Measurements from ENCODE around the gene BLNK. TPM values are rescaled to one million over a fixed set of nuclear protein-coding genes. Genes with fewer than 3 reads are reported as not detected.

The BLNK gene
- total RNA-seq, 1 donor from 2014 or later = not detected

- no peak overlapping the region for H3K4me3 ChIP-seq
- peak overlapping the region; percentile 86 for H2AFZ ChIP-seq (replicated peaks)
- Mint-ChIP-seq H3K36me3 (no peaks in the 10 kb centered on the region), H3K27me3 (ENCODE audit: insufficient read depth, low read depth) (no peaks in the 10 kb centered on the region), H3K9me3 (peaks cover 5% of the 10 kb centered on the region), H3K4me1 (peaks cover 17% of the 10 kb centered on the region), H3K4me3 (no peak overlapping the region), H3K27ac (no peak overlapping the region)
- no peak for DNase-seq (ENCODE audit: low spot score)
- H3F3A ChIP-seq (ENCODE audit: low read depth) = no peaks in the 10 kb centered on the region
- H4K20me1 ChIP-seq (ENCODE audit: low read depth) = no peaks in the 10 kb centered on the region
- no peaks in the 10 kb centered on the region for H3K79me2 ChIP-seq (ENCODE audit: low read depth)
- H3K9ac ChIP-seq = no peak overlapping the region
- no peak overlapping the region for H3K27ac ChIP-seq
- no peaks in the 10 kb centered on the region for H3K9me3 ChIP-seq (ENCODE audit: low read depth)
- H3K27me3 ChIP-seq = no peaks in the 10 kb centered on the region
- no peaks in the 10 kb centered on the region for H3K36me3 ChIP-seq
- TF ChIP-seq EZH2phosphoT487 (IDR thresholded peaks at IDR 0.05) = no peak
- TF ChIP-seq EZH2 (IDR thresholded peaks at IDR 0.05) = no peak
- no peak for TF ChIP-seq CTCF (IDR thresholded peaks at IDR 0.05)
- peaks cover 5% of the 10 kb centered on the region for H3K4me1 ChIP-seq
- H3K4me2 ChIP-seq = no peak overlapping the region
These were observed 8.2 kb downstream of the BLNK start for GRCh38 chr10:96263176-96263575.

GRCh38 chr10:96261930-96262329 is 9.4 kb downstream of the BLNK start:
- H3K4me2 ChIP-seq = no peak overlapping the region
- no peaks in the 10 kb centered on the region for H4K20me1 ChIP-seq (ENCODE audit: low read depth)
- H3K36me3 ChIP-seq = no peaks in the 10 kb centered on the region
- H3K9me3 ChIP-seq (ENCODE audit: low read depth) = no peaks in the 10 kb centered on the region
- Mint-ChIP-seq H3K4me3 (no peak overlapping the region), H3K27me3 (ENCODE audit: insufficient read depth, low read depth) (peaks cover under 1% of the 10 kb centered on the region), H3K4me1 (peaks cover 11% of the 10 kb centered on the region), H3K9me3 (peaks cover 5% of the 10 kb centered on the region), H3K27ac (no peak overlapping the region), H3K36me3 (no peaks in the 10 kb centered on the region)
- no peaks in the 10 kb centered on the region for H3F3A ChIP-seq (ENCODE audit: low read depth)
- H3K27ac ChIP-seq = no peak overlapping the region
- TF ChIP-seq CTCF (IDR thresholded peaks at IDR 0.05) (no peak), EZH2phosphoT487 (IDR thresholded peaks at IDR 0.05) (no peak), EZH2 (IDR thresholded peaks at IDR 0.05) (no peak)
- no peak overlapping the region for H3K4me3 ChIP-seq
- no peak for DNase-seq (ENCODE audit: low spot score)
- H3K4me1 ChIP-seq = peaks cover 5% of the 10 kb centered on the region
- H2AFZ ChIP-seq (replicated peaks) = no peak overlapping the region
- no peak overlapping the region for H3K9ac ChIP-seq
- H3K79me2 ChIP-seq (ENCODE audit: low read depth) = no peaks in the 10 kb centered on the region
- H3K27me3 ChIP-seq = no peaks in the 10 kb centered on the region

- H3K4me3 Mint-ChIP-seq = no peak overlapping the region
- no peak for DNase-seq (ENCODE audit: low spot score)
- peaks cover 2% of the 10 kb centered on the region for H3K27me3 Mint-ChIP-seq (ENCODE audit: insufficient read depth, low read depth)
- H3K4me2 ChIP-seq = no peak overlapping the region
- peaks cover 4% of the 10 kb centered on the region for H3K9me3 Mint-ChIP-seq
- H3K27ac Mint-ChIP-seq = no peak overlapping the region
- no peak overlapping the region for H3K4me3 ChIP-seq
- H3K79me2 ChIP-seq (ENCODE audit: low read depth) = no peaks in the 10 kb centered on the region
- H3K27me3 ChIP-seq = no peaks in the 10 kb centered on the region
- H3K27ac ChIP-seq = no peak overlapping the region
- no peak for TF ChIP-seq CTCF (IDR thresholded peaks at IDR 0.05)
- no peak for TF ChIP-seq EZH2phosphoT487 (IDR thresholded peaks at IDR 0.05)
- no peak for TF ChIP-seq EZH2 (IDR thresholded peaks at IDR 0.05)
- peaks cover 11% of the 10 kb centered on the region for H3K4me1 Mint-ChIP-seq
- no peak overlapping the region for H3K9ac ChIP-seq
- no peaks in the 10 kb centered on the region for H3K36me3 Mint-ChIP-seq
- H3K9me3 ChIP-seq (ENCODE audit: low read depth) = no peaks in the 10 kb centered on the region
- peaks cover 4% of the 10 kb centered on the region for H3F3A ChIP-seq (ENCODE audit: low read depth)
- no peaks in the 10 kb centered on the region for H4K20me1 ChIP-seq (ENCODE audit: low read depth)
- no peak overlapping the region for H2AFZ ChIP-seq (replicated peaks)
- peaks cover 8% of the 10 kb centered on the region for H3K4me1 ChIP-seq
- H3K36me3 ChIP-seq = no peaks in the 10 kb centered on the region
These were observed 10.2 kb downstream of the BLNK start for GRCh38 chr10:96261132-96261531.

Measured in neural progenitor cell (in vitro differentiated cells).